ENCODE results near the gene CHURC1.

The CHURC1 gene

GRCh38 chr14:64968651-64969050 is 54.4 kb downstream of the CHURC1 start:
- Mint-ChIP-seq H3K27me3 (ENCODE audit: low read depth) (peaks cover 14% of the 10 kb centered on the region), H3K36me3 (ENCODE audit: low read depth) (no peaks in the 10 kb centered on the region), H3K4me3 (no peak overlapping the region), H3K4me1 (ENCODE audit: low read depth) (peaks cover 2% of the 10 kb centered on the region), H3K27ac (no peak overlapping the region), H3K9me3 (no peaks in the 10 kb centered on the region)

GRCh38 chr14:64970041-64970440 is 55.8 kb downstream of the CHURC1 start:
- peaks cover 2% of the 10 kb centered on the region for H3K4me1 Mint-ChIP-seq (ENCODE audit: low read depth)
- no peaks in the 10 kb centered on the region for H3K9me3 Mint-ChIP-seq
- no peaks in the 10 kb centered on the region for H3K36me3 Mint-ChIP-seq (ENCODE audit: low read depth)
- H3K4me3 Mint-ChIP-seq = peak overlapping the region; percentile 1
- H3K27me3 Mint-ChIP-seq (ENCODE audit: low read depth) = peaks cover 14% of the 10 kb centered on the region
- H3K27ac Mint-ChIP-seq = no peak overlapping the region

DNA sequence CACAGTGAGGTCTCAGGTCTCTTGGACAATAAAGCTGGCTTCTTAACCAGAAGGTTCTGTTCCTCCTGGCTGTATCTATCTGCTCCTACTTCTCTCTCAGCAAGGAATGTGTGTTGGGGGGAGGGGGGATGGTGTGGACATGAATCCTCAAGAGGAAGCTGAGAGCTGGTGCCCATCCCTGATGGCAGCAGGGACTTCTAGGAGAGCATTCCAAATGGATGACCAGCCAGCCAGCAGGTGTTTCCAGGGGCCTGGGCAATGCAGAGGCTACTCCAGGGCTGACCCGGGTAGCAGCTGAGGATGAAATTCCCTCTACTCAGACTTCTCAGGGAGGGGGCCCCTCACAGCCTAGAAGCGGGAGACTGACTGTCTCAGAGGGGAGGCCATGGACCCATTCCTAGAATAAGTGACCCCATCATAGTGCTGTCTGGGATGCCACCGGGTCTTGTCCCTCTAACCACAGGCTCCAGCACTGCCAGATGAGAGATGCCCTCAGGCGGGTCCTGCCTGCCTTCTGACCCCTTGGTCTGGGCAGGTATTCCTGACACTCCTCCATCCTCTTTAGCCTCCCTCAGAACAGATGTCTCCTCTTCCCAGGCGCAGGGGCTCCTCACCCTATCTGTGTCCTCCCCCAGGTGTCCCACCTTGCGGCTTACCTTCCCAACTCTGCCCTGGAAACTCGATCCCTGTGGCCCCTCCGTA is 56.7 kb downstream of the CHURC1 start:
- Mint-ChIP-seq H3K4me1 (ENCODE audit: low read depth) (peaks cover 2% of the 10 kb centered on the region), H3K27me3 (ENCODE audit: low read depth) (peaks cover 14% of the 10 kb centered on the region), H3K27ac (no peak overlapping the region), H3K9me3 (no peaks in the 10 kb centered on the region), H3K4me3 (peak overlapping the region; percentile 72), H3K36me3 (ENCODE audit: low read depth) (no peaks in the 10 kb centered on the region)

GRCh38 chr14:64971491-64971942 is 57.3 kb downstream of the CHURC1 start:
- H3K4me3 Mint-ChIP-seq = peak overlapping the region; percentile 72

DNA sequence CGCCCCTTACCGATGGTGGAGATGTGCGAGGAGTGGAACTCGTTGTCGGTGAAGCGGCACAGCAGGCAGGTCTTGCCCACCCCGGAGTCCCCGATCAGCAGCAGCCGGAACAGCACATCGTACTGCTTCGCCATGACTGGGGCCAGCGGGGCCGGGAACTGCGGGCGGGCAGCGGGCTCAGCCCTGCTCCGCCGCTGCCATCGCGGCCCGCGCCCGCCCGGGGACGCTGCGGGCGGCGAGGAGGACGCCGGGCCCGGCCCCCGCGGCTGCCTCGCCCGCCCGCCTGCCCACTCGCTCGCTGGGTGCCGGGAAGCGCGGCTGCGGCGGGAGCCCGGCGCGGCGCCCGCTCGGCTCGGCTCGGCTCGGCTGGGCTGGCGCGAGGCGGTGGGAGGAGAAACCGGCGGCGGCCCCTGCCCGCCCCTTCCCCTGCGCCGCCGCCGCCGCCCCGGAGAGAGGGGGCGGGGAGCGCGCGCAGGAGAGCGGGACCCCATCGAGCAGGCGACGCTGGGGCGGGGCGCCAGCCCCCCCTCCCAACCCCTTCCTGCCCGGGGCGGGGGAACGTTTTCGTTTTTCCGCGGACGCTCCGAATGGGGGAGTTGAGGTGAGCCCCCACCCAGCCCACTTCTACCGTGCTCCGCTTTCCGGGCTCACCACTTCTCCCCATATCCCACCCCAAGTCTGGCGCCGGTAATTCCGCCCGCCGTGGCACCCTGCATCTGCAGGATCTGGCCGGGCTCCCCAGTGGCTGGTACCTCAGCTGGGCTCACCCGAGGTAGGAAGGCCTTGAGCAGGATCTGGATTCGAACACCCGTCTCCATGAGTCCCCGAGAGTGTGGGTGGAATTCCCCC is 57.9 kb downstream of the CHURC1 start, which contains the start of gene RAB15:
Gene RAB15, minus strand, starts transcription at position 394 of the 849 bp plus-strand sequence. Its CDS starts 260 bp downstream, at position 134.
- Mint-ChIP-seq H3K9me3 (no peaks in the 10 kb centered on the region), H3K36me3 (ENCODE audit: low read depth) (no peaks in the 10 kb centered on the region), H3K27me3 (ENCODE audit: low read depth) (peaks cover 21% of the 10 kb centered on the region), H3K27ac (peak within 1 kb of the TSS; percentile 36), H3K4me1 (ENCODE audit: low read depth) (peaks cover 2% of the 10 kb centered on the region), H3K4me3 (peak within 1 kb of the TSS; percentile 79)

More at GRCh38 chr14:64971491-64971942, 57.3 kb downstream of the CHURC1 start:
- no peaks in the 10 kb centered on the region for H3K9me3 Mint-ChIP-seq
- no peaks in the 10 kb centered on the region for H3K36me3 Mint-ChIP-seq (ENCODE audit: low read depth)
- peaks cover 17% of the 10 kb centered on the region for H3K27me3 Mint-ChIP-seq (ENCODE audit: low read depth)
- H3K4me1 Mint-ChIP-seq (ENCODE audit: low read depth) = peaks cover 2% of the 10 kb centered on the region
- H3K27ac Mint-ChIP-seq = no peak overlapping the region

GRCh38 chr14:64973026-64973442 is 58.8 kb downstream of the CHURC1 start:
- peaks cover 23% of the 10 kb centered on the region for H3K27me3 Mint-ChIP-seq (ENCODE audit: low read depth)
- H3K36me3 Mint-ChIP-seq (ENCODE audit: low read depth) = no peaks in the 10 kb centered on the region
- H3K4me1 Mint-ChIP-seq (ENCODE audit: low read depth) = peaks cover 2% of the 10 kb centered on the region
- no peaks in the 10 kb centered on the region for H3K9me3 Mint-ChIP-seq
- H3K27ac Mint-ChIP-seq = no peak overlapping the region
- peak overlapping the region; percentile 79 for H3K4me3 Mint-ChIP-seq

DNA sequence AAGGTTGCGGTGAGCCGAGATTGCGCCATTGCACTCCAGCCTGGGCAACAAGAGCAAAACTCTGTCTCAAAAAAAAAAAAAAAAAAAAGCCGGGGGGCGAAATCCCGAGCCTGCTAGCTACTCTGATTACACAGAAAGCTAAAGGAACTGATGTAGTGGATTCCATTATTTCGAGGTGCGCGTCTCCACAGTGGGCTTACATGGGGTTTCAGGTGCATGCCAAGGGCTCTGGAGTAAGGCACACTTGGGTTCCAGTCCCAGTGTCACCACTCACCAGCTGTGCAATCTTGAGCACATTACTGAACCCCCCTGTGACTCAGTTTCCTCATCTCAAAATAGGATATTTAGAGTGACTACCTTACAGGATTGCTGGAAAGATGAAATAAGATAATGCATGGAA is 59.6 kb downstream of the CHURC1 start:
- Mint-ChIP-seq H3K27ac (no peak overlapping the region), H3K36me3 (ENCODE audit: low read depth) (no peaks in the 10 kb centered on the region), H3K4me3 (no peak overlapping the region)

DNA sequence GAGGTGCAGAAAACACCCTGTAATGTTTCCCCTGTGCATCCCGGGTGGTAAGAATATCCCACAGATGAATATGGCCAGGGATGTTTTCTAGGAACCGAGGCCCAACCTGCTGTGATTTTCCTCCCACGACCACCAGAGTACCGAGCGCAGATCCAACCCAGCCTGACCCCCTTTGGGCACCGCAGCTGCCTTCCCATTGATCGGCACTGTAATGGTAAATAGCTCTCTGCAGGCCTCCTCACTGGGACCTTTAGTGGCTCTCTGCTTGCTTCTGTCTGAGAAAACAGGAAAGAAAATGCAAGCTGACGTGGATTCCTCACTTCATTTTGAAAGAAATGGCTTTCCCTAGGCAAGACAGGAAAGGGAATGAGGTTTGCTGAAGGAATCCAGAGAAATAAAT is 60.3 kb downstream of the CHURC1 start:
- Mint-ChIP-seq H3K4me3 (no peak overlapping the region), H3K36me3 (ENCODE audit: low read depth) (no peaks in the 10 kb centered on the region), H3K27me3 (ENCODE audit: low read depth) (peaks cover 32% of the 10 kb centered on the region), H3K9me3 (no peaks in the 10 kb centered on the region), H3K27ac (no peak overlapping the region), H3K4me1 (ENCODE audit: low read depth) (peaks cover 2% of the 10 kb centered on the region)

More for the DNA sequence above, 59.6 kb downstream of the CHURC1 start:
- Mint-ChIP-seq H3K27me3 (ENCODE audit: low read depth) (peaks cover 28% of the 10 kb centered on the region), H3K4me1 (ENCODE audit: low read depth) (peaks cover 2% of the 10 kb centered on the region), H3K9me3 (no peaks in the 10 kb centered on the region)

- H3K9me3 Mint-ChIP-seq = no peaks in the 10 kb centered on the region
- peaks cover 7% of the 10 kb centered on the region for H3K4me1 Mint-ChIP-seq (ENCODE audit: low read depth)
- H3K4me3 Mint-ChIP-seq = no peak overlapping the region
- H3K27me3 Mint-ChIP-seq (ENCODE audit: low read depth) = peaks cover 45% of the 10 kb centered on the region
- no peak overlapping the region for H3K27ac Mint-ChIP-seq
- H3K36me3 Mint-ChIP-seq (ENCODE audit: low read depth) = no peaks in the 10 kb centered on the region
Measured at GRCh38 chr14:64979336-64980074, 65.2 kb downstream of the CHURC1 start.

DNA sequence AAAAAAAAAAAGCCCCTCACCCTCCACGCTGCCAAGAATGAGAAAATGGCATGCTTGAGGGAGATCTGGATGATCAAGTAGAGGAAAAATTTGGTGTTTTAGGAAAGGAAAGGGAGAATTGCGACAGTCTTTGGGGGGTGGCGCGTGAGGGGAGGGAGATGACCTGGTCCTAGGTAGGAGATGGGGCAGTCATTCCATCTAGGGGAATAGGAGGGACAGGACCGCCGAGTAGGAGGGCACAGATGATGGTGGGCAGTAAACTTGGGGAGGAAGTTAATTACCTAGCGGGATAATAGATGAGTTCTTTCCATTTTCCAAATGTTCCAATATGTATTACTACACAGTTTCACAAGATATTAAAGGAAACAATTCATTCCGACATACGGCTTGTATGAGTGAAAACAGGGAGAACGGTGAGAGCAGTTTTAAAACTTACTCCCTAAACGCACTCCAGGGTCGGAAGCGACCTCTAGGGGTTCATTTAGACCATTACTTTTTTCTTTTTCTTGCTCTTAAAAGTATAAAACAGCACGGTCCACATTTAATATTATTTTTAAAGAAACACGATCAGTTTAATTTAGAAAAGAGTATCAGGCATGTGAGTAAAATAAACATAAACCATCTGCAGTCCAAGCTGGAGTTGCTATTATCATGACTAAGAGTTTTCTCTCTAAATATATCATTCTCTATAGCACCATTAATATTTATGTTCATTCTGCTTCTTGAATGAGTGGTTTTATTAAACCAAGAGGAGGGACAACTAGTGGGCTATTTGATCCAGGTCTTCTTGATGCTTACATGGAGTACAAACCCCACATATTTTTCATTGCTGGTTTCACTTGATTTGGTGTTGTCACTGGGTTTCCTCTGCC is 69.4 kb downstream of the CHURC1 start:
- Mint-ChIP-seq H3K27me3 (ENCODE audit: low read depth) (peaks cover 46% of the 10 kb centered on the region), H3K4me3 (peak overlapping the region; percentile 11), H3K36me3 (ENCODE audit: low read depth) (peaks cover 2% of the 10 kb centered on the region), H3K4me1 (ENCODE audit: low read depth) (peaks cover 16% of the 10 kb centered on the region), H3K27ac (no peak overlapping the region), H3K9me3 (no peaks in the 10 kb centered on the region)

Measured in T-helper 1 cell treated with Interleukin-12 subunit alpha and Interleukin-12 subunit beta and Interleukin-4 antibody, amounts not matched to agents 30 μg/mL and 1 μg/mL, for 36 hours (primary cell).